Retinal pigment epithelial cell (primary cell): ENCODE data around the gene CMIP.

Source experiments
- DNase-seq: peaks from one replicate; pipeline ENCODE4 v3.0.0-alpha.2; 2010; ENCODE audit warnings: low read depth
- H3K4me3 ChIP-seq: 2 replicates; pipeline ENCODE4 v1.5.1; 2011; ENCODE audit warnings: mild to moderate bottlenecking, low read length, control low read depth, moderate library complexity
- TF ChIP-seq, protein P1 (sequence below): conservative IDR thresholded peaks from 2 replicates; pipeline ENCODE4 v1.5.1; 2011; ENCODE audit warnings: low read depth, low read length, control low read depth, inconsistent platforms

Gene CMIP

DNA sequence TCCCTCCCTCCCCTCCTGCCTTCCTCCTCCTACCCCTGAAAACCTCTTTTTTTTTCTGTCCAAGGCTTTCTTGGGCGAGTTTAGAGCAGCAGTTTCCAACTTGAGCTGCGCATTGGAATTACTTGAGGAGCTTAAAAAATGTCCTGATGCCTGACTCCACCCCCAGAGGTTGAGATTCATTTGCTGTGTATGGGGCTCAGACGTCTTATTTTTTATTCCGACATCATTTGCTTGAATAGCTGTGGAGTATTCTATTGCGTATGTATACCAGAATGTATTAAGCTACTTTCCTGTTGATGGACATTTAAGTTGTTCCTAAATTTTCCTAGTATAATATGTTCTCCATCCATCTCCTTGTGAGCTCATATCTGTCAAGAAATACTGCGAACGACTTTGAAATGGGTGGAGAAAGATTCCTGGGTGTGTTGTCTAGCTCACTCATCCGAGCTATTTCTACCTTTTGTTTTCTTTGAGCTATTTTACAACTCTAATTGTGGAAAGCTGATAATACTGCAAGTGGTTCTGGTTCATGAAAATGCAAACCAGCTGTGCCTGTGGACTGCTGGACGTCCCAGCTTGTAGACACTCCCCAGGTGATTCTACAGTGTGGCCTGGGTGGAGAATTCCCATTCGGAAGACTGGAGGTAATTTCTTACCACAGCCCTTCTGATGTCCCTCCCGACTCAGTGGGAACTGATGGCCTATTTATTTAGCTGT, 40.5 kb downstream of the CMIP start:
- H3K4me3 ChIP-seq = no peak overlapping the region
- TF ChIP-seq, protein P1, sequence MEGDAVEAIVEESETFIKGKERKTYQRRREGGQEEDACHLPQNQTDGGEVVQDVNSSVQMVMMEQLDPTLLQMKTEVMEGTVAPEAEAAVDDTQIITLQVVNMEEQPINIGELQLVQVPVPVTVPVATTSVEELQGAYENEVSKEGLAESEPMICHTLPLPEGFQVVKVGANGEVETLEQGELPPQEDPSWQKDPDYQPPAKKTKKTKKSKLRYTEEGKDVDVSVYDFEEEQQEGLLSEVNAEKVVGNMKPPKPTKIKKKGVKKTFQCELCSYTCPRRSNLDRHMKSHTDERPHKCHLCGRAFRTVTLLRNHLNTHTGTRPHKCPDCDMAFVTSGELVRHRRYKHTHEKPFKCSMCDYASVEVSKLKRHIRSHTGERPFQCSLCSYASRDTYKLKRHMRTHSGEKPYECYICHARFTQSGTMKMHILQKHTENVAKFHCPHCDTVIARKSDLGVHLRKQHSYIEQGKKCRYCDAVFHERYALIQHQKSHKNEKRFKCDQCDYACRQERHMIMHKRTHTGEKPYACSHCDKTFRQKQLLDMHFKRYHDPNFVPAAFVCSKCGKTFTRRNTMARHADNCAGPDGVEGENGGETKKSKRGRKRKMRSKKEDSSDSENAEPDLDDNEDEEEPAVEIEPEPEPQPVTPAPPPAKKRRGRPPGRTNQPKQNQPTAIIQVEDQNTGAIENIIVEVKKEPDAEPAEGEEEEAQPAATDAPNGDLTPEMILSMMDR = no peak

DNA sequence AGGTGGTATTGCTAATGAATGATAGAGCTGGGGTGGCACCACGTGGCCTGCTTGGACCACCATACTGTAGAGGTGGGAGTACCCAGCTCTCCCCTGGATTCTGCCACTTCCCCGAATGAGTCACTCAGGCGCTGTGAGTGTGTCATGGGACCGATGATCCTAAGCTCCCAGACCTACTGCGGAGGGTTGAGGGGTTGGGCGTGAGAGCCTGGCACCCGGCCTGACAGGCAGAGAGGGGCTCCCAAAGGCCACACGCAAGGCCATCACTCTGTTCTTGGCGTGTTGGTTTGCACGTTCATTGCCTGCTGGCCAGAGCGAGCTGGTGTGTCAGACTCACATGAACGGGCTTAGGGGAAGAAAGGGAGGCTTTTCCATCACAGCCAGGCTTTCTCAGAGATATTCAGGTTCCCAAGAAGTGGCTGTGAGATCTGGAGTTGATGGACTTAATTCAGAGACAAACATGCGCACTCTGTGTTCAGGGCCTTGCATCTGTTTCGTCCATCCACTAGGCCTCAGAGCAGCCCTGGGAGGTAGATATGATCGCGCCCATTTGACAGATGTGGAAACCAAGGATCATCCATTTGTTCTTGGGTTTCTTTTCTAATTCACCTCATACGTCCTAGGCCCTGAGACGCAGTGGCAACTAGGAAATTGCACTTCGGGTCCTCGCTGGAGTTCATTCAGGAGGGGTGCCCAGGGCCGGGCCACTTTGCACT, 41.4 kb downstream of the CMIP start:
- DNase-seq = peak; percentile 98
- no peak overlapping the region for H3K4me3 ChIP-seq
- TF ChIP-seq, protein P1 = no peak

More for the DNA sequence above, 40.5 kb downstream of the CMIP start:
- DNase-seq = peak; percentile 66

DNA sequence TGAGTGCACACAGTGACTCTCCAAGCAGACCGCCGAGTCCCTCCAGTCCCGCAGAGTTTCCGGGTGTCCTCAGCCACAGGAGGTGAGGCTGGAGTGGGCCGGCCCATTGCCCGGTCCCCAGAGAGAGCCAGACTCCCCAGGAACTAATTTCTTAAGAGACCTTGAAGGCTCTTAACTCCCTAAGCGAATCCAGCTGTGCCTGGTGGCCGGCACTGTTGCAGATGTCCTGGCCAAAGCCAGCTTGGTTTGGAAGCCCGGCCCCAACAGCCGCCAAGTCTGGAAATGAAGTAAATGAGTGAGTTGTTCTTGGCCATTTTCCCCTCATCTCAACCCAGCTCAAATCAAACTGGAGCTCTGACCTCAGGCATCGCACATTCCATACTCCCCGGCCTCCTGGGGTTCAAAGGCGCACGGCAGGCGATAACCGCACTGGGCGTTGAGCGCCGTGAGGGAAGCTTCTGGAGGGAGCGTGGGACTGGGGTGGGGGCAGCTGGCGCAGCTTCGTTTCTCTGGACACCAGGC, 42.0 kb downstream of the CMIP start:
- TF ChIP-seq, protein P1 = no peak
- H3K4me3 ChIP-seq = no peak overlapping the region
- DNase-seq = no peak

DNA sequence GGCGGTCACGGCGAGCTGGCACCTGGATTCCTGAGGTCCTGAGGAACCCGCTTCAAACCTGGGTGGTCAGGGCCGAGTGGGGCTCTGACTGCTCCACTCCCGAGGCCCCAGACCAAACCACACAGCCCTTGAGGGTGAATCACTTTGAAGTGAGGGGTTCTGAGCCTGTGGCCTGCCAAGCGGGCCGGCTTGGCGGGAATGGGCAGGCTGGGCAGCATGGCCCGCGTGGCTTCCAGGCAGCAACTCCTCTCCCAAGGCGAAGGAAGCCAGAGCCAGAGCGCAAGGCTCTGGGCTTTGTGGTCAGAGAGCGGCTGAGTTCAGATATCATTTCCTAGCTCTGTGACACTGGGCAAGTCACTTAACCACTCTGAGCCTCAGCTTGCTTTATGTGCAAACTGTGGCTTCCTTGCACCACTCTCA, 42.7 kb downstream of the CMIP start:
- no peak overlapping the region for H3K4me3 ChIP-seq
- no peak for DNase-seq
- TF ChIP-seq, protein P1 = no peak

DNA sequence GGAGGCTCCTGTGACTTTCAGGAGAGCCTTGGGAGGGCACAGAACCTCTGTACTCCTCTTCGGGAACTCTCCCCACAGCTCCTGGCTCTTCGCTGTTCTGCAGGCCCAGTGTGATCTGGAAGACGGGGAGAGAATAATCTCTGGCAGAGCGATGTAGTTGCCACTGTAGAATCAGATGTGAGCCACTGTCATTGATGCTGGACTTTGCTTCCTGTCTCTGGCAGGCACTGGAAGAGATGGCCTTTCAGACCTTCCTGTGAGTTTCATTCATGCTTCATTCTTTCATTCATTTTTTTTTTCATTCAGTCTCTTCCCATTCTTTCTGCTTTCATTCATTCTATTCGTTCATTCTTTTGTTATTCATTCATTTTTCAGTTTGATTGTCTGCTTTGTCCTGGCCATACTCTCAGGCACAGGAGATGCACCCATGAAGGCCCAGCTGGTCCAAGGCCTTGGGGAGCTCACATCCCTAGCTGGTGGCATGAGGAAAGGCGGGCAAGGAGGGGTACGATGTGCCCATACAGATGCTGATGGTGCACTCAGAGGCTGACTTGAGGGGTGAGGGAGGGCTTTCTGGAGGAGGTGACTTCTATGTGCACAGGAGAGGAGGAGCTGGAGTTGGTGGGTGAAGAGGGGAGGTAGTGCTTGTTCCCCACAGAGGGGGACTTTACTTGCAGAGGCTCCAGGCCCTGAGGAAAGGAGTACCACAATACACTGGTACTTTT, 44.2 kb downstream of the CMIP start:
- DNase-seq = no peak
- H3K4me3 ChIP-seq = no peak overlapping the region
- TF ChIP-seq, protein P1 = no peak

DNA sequence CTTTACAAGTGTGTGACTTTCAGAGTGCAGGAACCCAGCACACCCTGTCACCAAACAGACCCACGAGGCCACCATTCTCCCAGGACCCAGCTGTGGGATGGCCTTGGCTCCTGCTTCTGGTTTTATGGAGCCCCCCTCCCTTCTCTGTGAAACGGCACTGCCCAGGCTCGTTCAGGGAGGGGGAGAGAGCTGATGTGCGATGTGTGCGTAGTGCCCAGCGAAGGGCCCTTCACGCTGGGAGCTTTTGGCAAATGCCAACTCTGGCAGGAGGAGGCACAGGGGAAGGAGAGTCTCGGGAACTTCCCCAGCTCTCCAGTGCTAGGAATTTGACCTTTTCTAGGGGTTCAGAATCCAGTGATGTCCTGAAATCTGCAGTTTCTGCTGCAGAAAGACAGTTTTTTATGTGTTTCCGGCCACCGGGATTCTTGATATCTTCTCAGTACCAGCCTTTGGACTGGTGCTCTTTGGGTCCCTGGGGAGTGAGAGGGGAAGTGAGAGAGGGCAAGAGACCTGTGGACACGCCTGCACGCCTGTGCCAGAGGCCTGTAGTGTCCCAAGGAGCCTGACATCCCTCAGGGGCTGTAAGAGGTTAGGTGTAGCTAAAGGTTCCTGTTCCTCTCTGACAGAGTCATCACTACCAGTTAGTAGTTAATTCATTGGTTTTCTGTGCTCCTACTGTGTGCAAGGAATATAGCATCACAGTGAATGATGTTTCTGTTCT, 45.1 kb downstream of the CMIP start:
- TF ChIP-seq, protein P1 = no peak
- DNase-seq = no peak
- H3K4me3 ChIP-seq = no peak overlapping the region
